Prostate gland (tissue), 2 donors: ENCODE data around the gene ASGR2. TPM values are rescaled to one million over a fixed set of nuclear protein-coding genes. Genes with fewer than 3 reads are reported as not detected.

Experiments
- DNase-seq: peaks from one replicate; pipeline ENCODE4 v3.0.0-alpha.2; 2019; ENCODE audit warnings: low spot score
- H3K27ac ChIP-seq, 2 donors: fragments of 200-600 bp; sonication (generic); 2 replicates each; pipeline ENCODE4 v1.5.1; 2017 to 2019
- H3K27me3 ChIP-seq: fragments of 200-600 bp; sonication (generic); replicated peaks from 2 replicates; pipeline ENCODE4 v1.5.1; 2019; ENCODE audit not compliant: insufficient read depth
- H3K36me3 ChIP-seq, 2 donors: fragments of 200-600 bp; sonication (generic); 1 replicate in 1 of 2; 2 replicates in 1 of 2; pipeline versions ENCODE4 v1.5.1 to v1.8.1; 2017 to 2019
- H3K4me1 ChIP-seq: fragments of 200-600 bp; sonication (generic); replicated peaks from 2 replicates; pipeline ENCODE4 v1.5.1; 2019
- H3K4me3 ChIP-seq, 2 donors: fragments of 200-600 bp; sonication (generic); 2 replicates each; pipeline ENCODE4 v1.5.1; 2017 to 2019
- H3K9me3 ChIP-seq: fragments of 200-600 bp; sonication (generic); 2 replicates; pipeline ENCODE4 v1.5.1; 2017
- CTCF ChIP-seq, 4 experiments: fragments of 200-600 bp in 2 of 4; fragments of 450-650 bp in 2 of 4; sonication (generic) in 2 of 4; IDR thresholded peaks; 1 replicate in 3 of 4; 2 replicates in 1 of 4; pipeline ENCODE4 v1.5.1; 2016 to 2019; ENCODE audit warnings: antibody characterized with exemption in 4 of 4, mild to moderate bottlenecking in 2 of 4, moderate library complexity in 2 of 4
- POLR2A ChIP-seq: fragments of 450-650 bp; IDR thresholded peaks from one replicate; pipeline ENCODE4 v1.6.1; 2016; ENCODE audit warnings: antibody characterized with exemption, mild to moderate bottlenecking
- POLR2AphosphoS5 ChIP-seq: sonication (generic); formaldehyde crosslinking; IDR thresholded peaks from one replicate; pipeline ENCODE4 v1.6.1; 2017; ENCODE audit warnings: antibody characterized with exemption
- WGBS: methylation state at CpG from one replicate; pipeline ENCODE4 v1.1.5; 2018; 5-methylcytosine and 5-hydroxymethylcytosine counted together
- intact Hi-C: fragments of 100-400 bp; cut with DNase I; formaldehyde crosslinking; loops from one replicate; pipeline ENCODE4 v1.14.2; 2022
- total RNA-seq, 2 donors: library from RNA; depleted of rRNA; stranded (reverse); fragments of >200 nt; gene quantifications; one replicate each; pipeline ENCODE4 v1.1.0, GENCODE V29; 2016

The ASGR2 gene
- total RNA-seq, 2 donors from 2014 or later = 0.41 TPM; not detected in 1

GRCh38 chr17:7072406-7072805 lies 42.2 kb downstream of the ASGR2 start:
- 52% methylated on average over 2 of the region's 2 CpGs for WGBS
- H3K9me3 ChIP-seq = no peaks in the 10 kb centered on the region
- H3K27me3 ChIP-seq = no peaks in the 10 kb centered on the region
- H3K27ac ChIP-seq = no peak overlapping the region
- H3K4me3 ChIP-seq = no peak overlapping the region
- H3K4me1 ChIP-seq = no peaks in the 10 kb centered on the region
- DNase-seq = no peak
- intact Hi-C loops = no loop called here
- no peaks in the 10 kb centered on the region for H3K36me3 ChIP-seq
- no peak for TF ChIP-seq POLR2A
- no peak for TF ChIP-seq CTCF (IDR thresholded peaks at IDR 0.05)
- TF ChIP-seq POLR2AphosphoS5 = no peak

- H3K27me3 ChIP-seq = no peaks in the 10 kb centered on the region
- H3K36me3 ChIP-seq = no peaks in the 10 kb centered on the region
- no peaks in the 10 kb centered on the region for H3K9me3 ChIP-seq
- H3K4me1 ChIP-seq = no peaks in the 10 kb centered on the region
- 89% methylated on average over 2 of the region's 3 CpGs for WGBS
- DNase-seq = no peak
- no peak overlapping the region for H3K27ac ChIP-seq
- no peak for TF ChIP-seq POLR2A
- TF ChIP-seq POLR2AphosphoS5 = no peak
- TF ChIP-seq CTCF (IDR thresholded peaks at IDR 0.05) = no peak
- intact Hi-C loops = no loop called here
- H3K4me3 ChIP-seq = no peak overlapping the region
These were observed 43.9 kb downstream of the ASGR2 start for GRCh38 chr17:7070712-7071111.

- TF ChIP-seq POLR2AphosphoS5 = no peak
- no peak for TF ChIP-seq CTCF (IDR thresholded peaks at IDR 0.05)
- no peak for TF ChIP-seq POLR2A
- no peak for DNase-seq
- WGBS = 39% methylated on average over 1 of the region's 1 CpG
- no peaks in the 10 kb centered on the region for H3K36me3 ChIP-seq
- H3K9me3 ChIP-seq = no peaks in the 10 kb centered on the region
- H3K27ac ChIP-seq = no peak overlapping the region
- intact Hi-C loops = no loop called here
- H3K4me1 ChIP-seq = no peaks in the 10 kb centered on the region
- no peaks in the 10 kb centered on the region for H3K27me3 ChIP-seq
- no peak overlapping the region for H3K4me3 ChIP-seq
These were observed 46.4 kb downstream of the ASGR2 start for GRCh38 chr17:7068268-7068667.

GRCh38 chr17:7067198-7067597 lies 47.4 kb downstream of the ASGR2 start:
- no peak for TF ChIP-seq POLR2A
- TF ChIP-seq CTCF (IDR thresholded peaks at IDR 0.05) = no peak
- TF ChIP-seq POLR2AphosphoS5 = no peak
- H3K27me3 ChIP-seq = no peaks in the 10 kb centered on the region
- H3K4me3 ChIP-seq = no peak overlapping the region
- H3K27ac ChIP-seq = no peak overlapping the region
- H3K4me1 ChIP-seq = no peaks in the 10 kb centered on the region
- intact Hi-C loops = no loop called here
- H3K36me3 ChIP-seq = no peaks in the 10 kb centered on the region
- DNase-seq = no peak
- WGBS = 100% methylated on average over 1 of the region's 1 CpG
- no peaks in the 10 kb centered on the region for H3K9me3 ChIP-seq

GRCh38 chr17:7064261-7064660 lies 50.4 kb downstream of the ASGR2 start:
- Histone ChIP-seq H3K27me3 (no peaks in the 10 kb centered on the region), H3K4me1 (no peaks in the 10 kb centered on the region)
- WGBS = 53% methylated on average over 4 of the region's 4 CpGs

More at GRCh38 chr17:7064261-7064660, 50.4 kb downstream of the ASGR2 start:
- intact Hi-C loops = no loop called here
- H3K9me3 ChIP-seq = no peaks in the 10 kb centered on the region
- H3K27ac ChIP-seq = no peak overlapping the region
- no peak overlapping the region for H3K4me3 ChIP-seq
- TF ChIP-seq POLR2AphosphoS5 = no peak
- TF ChIP-seq CTCF (IDR thresholded peaks at IDR 0.05) = no peak
- TF ChIP-seq POLR2A = no peak
- H3K36me3 ChIP-seq = no peaks in the 10 kb centered on the region
- no peak for DNase-seq
